Brain microvascular endothelial cell (primary cell): ENCODE data around the gene OXER1.

Source experiments
- DNase-seq: peaks from one replicate; pipeline ENCODE4 v3.0.0-alpha.2; 2020
- H3K27ac ChIP-seq: fragments of 250-450 bp; sonication (Bioruptor Pico); 2 replicates; pipeline ENCODE4 v1.5.1; 2020; ENCODE audit warnings: mild to moderate bottlenecking, moderate library complexity
- H3K27me3 ChIP-seq: fragments of 250-450 bp; sonication (Bioruptor Pico); replicated peaks from 2 replicates; pipeline ENCODE4 v1.5.1; 2020; ENCODE audit warnings: mild to moderate bottlenecking
- H3K36me3 ChIP-seq: fragments of 250-450 bp; sonication (Bioruptor Pico); replicated peaks from 2 replicates; pipeline ENCODE4 v1.5.1; 2020; ENCODE audit warnings: mild to moderate bottlenecking
- H3K4me3 ChIP-seq: 2 replicates; pipeline ENCODE4 v1.5.1; 2011; ENCODE audit warnings: low read depth, mild to moderate bottlenecking, control low read depth, low read length, moderate library complexity
- in situ Hi-C: cut with HindIII; loops from 2 replicates; pipeline ENCODE4 v1.10.0; 2017; ENCODE audit warnings: low sequenced_read_pairs, low pct_ligation_motif_present
- TF ChIP-seq, protein P1 (sequence below): IDR thresholded peaks from 2 replicates; pipeline ENCODE4 v1.5.1; 2011; ENCODE audit warnings: low read depth, mild to moderate bottlenecking, moderate library complexity, low read length, control low read depth, inconsistent platforms; ENCODE audit errors: missing control alignments

Gene OXER1

DNA sequence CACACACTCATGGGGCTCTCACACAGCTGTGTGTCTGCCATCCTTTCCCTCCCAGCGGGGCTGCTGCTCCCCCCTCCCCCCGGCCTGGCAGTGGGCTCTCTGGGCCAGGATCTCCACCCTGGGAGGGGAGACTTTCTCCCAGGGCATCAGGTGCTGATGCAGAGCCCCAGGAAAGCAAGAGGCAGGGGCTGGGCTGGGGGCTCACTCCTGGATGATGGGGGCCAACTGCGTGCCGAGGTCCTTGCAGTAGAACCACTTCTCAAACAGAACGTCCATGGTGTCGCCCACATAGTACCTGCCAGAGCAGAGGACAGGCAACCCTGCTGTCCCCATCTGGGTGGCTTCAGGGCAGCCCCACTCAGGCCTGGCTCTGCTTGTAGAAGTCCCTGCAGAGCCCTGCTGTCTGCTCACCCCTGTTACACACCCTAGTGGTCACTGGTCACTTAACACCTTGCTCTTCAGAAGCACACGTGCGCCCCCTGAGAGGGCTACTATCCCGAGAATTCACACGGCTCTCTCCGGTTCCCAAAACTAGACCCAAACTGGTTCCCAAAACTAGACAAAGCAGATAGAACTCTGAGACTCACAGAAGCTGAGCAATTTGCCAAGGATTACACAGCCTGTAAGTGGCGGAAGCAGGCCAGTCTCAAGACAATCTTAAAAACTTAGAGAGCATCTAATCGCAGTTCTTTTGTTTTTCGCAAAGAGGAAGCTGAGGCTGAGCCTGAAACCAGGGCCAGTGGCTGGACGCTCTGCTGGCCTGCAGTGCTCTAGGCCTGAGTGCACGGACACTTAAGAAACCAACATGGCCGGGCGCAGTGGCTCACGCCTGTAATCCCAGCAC, 6.6 kb upstream of the OXER1 start:
- H3K27me3 ChIP-seq: no peaks in the 10 kb centered on the region
- no peak overlapping the region for H3K4me3 ChIP-seq
- in situ Hi-C loops: no loop called here
- no peaks in the 10 kb centered on the region for H3K36me3 ChIP-seq
- no peak overlapping the region for H3K27ac ChIP-seq
- peak; percentile 24 for DNase-seq
- TF ChIP-seq, protein P1, sequence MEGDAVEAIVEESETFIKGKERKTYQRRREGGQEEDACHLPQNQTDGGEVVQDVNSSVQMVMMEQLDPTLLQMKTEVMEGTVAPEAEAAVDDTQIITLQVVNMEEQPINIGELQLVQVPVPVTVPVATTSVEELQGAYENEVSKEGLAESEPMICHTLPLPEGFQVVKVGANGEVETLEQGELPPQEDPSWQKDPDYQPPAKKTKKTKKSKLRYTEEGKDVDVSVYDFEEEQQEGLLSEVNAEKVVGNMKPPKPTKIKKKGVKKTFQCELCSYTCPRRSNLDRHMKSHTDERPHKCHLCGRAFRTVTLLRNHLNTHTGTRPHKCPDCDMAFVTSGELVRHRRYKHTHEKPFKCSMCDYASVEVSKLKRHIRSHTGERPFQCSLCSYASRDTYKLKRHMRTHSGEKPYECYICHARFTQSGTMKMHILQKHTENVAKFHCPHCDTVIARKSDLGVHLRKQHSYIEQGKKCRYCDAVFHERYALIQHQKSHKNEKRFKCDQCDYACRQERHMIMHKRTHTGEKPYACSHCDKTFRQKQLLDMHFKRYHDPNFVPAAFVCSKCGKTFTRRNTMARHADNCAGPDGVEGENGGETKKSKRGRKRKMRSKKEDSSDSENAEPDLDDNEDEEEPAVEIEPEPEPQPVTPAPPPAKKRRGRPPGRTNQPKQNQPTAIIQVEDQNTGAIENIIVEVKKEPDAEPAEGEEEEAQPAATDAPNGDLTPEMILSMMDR: peak; percentile 70

GRCh38 chr2:42769583-42770287, 5.8 kb upstream of the OXER1 start:
- Histone ChIP-seq H3K27ac (no peak overlapping the region), H3K36me3 (no peaks in the 10 kb centered on the region), H3K4me3 (no peak overlapping the region), H3K27me3 (no peaks in the 10 kb centered on the region)
- TF ChIP-seq, protein P1: no peak
- DNase-seq: no peak
- in situ Hi-C loops: no loop called here

GRCh38 chr2:42768706-42769256, 4.8 kb upstream of the OXER1 start:
- Histone ChIP-seq H3K27ac (no peak overlapping the region), H3K4me3 (no peak overlapping the region), H3K36me3 (no peaks in the 10 kb centered on the region), H3K27me3 (no peaks in the 10 kb centered on the region)
- in situ Hi-C loops: no loop called here
- DNase-seq: no peak
- TF ChIP-seq, protein P1: no peak

- TF ChIP-seq, protein P1: no peak
- Histone ChIP-seq H3K27ac (no peak overlapping the region), H3K4me3 (no peak overlapping the region), H3K27me3 (no peaks in the 10 kb centered on the region), H3K36me3 (no peaks in the 10 kb centered on the region)
- no peak for DNase-seq
- in situ Hi-C loops: no loop called here
These were observed 4.2 kb upstream of the OXER1 start for GRCh38 chr2:42767899-42768705.

- TF ChIP-seq, protein P1: no peak
- in situ Hi-C loops: no loop called here
- DNase-seq: no peak
- H3K27ac ChIP-seq: no peak overlapping the region
- no peaks in the 10 kb centered on the region for H3K27me3 ChIP-seq
- no peaks in the 10 kb centered on the region for H3K36me3 ChIP-seq
- no peak overlapping the region for H3K4me3 ChIP-seq
These were observed 3.4 kb upstream of the OXER1 start for GRCh38 chr2:42767080-42767898.
